GM13977 (cell line): ENCODE data around the gene ZBTB46.
A peak's percentile ranks its signal among the peaks of the same experiment; 100 is the strongest.

Experiments used
- DNase-seq: peaks from one replicate; pipeline ENCODE4 v3.0.0; 2012; ENCODE audit warnings: low spot score
- CTCF ChIP-seq: IDR thresholded peaks from 2 replicates; pipeline ENCODE4 v1.5.1; 2012; ENCODE audit warnings: mild to moderate bottlenecking, control low read depth; ENCODE audit not compliant: insufficient read depth; ENCODE audit errors: extremely low read depth, missing control alignments
- in situ Hi-C: fragments of 300-500 bp; cut with MboI; formaldehyde crosslinking; loops from one replicate; pipeline ENCODE4 v1.12.0; 2022; ENCODE audit warnings: low sequenced_read_pairs, low pct_unique_long_range_greater_than_20kb, mixed read lengths, inconsistent platforms; ENCODE audit not compliant: unreplicated experiment

ZBTB46 gene

GRCh38 chr20:63836458-63837344 is 5.6 kb upstream of the ZBTB46 start:
- no peak for TF ChIP-seq CTCF
- in situ Hi-C loops: no loop called here
- DNase-seq: no peak

DNA sequence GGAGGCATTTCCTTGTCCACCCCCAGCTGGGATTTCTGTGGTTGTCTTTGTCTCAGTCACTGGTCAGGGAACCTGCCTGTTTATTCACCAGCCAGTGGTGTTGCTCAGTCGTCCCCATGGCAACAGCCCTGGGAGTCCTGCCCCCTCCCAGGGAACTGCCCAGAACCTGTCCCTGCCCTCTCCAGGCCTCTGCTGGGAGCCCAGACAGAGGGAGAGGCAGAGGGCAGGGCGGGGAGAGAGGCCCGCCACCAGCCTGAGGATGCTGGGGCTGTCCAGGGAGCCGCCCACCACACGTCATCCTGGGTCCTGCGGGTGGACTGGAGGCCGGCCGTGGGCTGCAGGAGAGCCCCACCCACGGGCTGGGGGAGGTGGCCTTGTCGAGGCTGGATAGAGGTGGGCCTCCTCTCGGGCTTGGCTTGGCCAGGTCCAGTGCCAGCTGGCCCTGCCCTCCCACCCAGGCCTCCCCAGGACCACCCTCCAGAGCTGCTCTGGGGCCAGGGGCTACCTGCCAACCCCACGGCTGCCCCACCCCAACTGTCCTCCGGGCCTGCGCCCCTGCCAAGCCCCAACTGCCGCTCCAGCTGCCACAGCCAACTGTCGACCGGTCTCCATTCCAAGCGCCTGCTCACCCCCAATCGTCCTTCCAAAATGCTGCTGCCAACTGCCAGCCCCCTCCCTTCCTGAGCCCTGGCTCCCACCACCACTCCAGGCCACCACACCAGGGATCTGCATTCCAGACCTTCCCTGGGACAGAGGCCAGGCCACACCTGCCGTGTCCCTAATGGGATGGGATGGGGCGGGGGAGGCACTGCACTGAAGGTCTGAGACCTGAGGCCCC is 4.2 kb upstream of the ZBTB46 start:
- peak; percentile 81 for DNase-seq
- in situ Hi-C loops: no loop called here
- TF ChIP-seq CTCF: no peak

- no peak for DNase-seq
- no peak for TF ChIP-seq CTCF
- in situ Hi-C loops: no loop called here
Measured at GRCh38 chr20:63834491-63834880, 3.4 kb upstream of the ZBTB46 start.

DNA sequence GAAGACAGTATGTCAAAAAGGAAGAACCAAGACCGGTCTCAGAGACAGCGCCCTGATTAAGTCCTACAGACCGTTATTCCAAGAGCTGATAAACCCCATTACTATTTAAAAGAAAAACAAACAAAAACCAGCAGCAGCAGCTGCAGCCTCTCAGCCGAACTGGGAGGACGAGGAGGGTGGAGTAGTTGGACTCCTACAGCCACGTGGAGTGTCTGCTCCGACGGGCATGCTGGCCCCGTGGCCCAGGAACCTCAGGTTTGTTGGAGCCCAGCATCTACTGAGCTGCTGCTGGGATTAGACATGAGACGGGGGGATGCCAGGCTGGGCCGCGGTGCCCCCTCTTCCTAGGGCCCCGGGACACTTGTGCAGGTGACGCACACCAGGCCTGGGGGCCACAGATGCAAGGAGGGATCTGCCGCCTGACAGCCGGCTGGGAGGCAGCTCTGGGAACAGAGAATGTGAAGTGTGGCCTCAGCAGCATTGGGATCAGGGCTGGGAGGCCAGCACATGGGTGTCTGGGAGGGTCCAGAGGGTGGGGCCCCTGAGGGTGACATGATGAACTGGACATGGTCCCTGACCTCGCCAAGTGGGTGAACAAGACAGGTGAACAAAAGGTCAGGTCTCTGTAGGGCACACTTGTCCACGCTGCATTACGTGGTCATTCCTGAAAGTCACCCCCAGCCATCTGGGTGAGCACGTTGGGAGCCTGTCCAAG is 2.9 kb upstream of the ZBTB46 start:
- in situ Hi-C loops: no loop called here
- no peak for DNase-seq
- TF ChIP-seq CTCF: no peak

GRCh38 chr20:63831993-63832686 is 1.1 kb upstream of the ZBTB46 start:
- DNase-seq: peak; percentile 52
- in situ Hi-C loops: no loop called here
- TF ChIP-seq CTCF: no peak

- DNase-seq: peak; percentile 57
- in situ Hi-C loops: no loop called here
- no peak for TF ChIP-seq CTCF
Measured at GRCh38 chr20:63831646-63831992, 555 bp upstream of the ZBTB46 start.
